Kidney epithelial cell (primary cell): ENCODE measurements around the gene CRACR2B. TPM values are rescaled to one million over a fixed set of nuclear protein-coding genes. Genes with fewer than 3 reads are reported as not detected.
A peak's percentile ranks its signal among the peaks of the same experiment; 100 is the strongest.

Experiments
- DNase-seq: peaks from one replicate; pipeline ENCODE4 v3.0.0-alpha.2; 2010; ENCODE audit warnings: low read depth
- H3K27me3 ChIP-seq: 2 replicates; pipeline ENCODE4 v1.6.0; 2011; ENCODE audit warnings: low read length; ENCODE audit not compliant: control insufficient read depth, insufficient read depth
- H3K36me3 ChIP-seq: 2 replicates; pipeline ENCODE4 v1.5.1; 2011; ENCODE audit warnings: low read length; ENCODE audit not compliant: control insufficient read depth, insufficient read depth
- H3K4me3 ChIP-seq: 2 replicates; pipeline ENCODE4 v1.5.1; 2011; ENCODE audit warnings: low read depth, mild to moderate bottlenecking, control low read depth, low read length
- CTCF ChIP-seq: IDR thresholded peaks from 2 replicates; pipeline ENCODE4 v1.5.1; 2011; ENCODE audit warnings: mild to moderate bottlenecking, moderate library complexity, low read length, control low read depth, inconsistent platforms; ENCODE audit not compliant: insufficient read depth, poor library complexity, severe bottlenecking
- total RNA-seq: library from RNA; depleted of rRNA; stranded (reverse); fragments of >200 nt; gene quantifications from 2 replicates; pipeline ENCODE4 v1.2.3, GENCODE V29; 2015

Gene CRACR2B
- total RNA-seq, 1 donor from 2014 or later, result 19.7 TPM

- DNase-seq, result no peak
- no peak for TF ChIP-seq CTCF
- no peaks in the 10 kb centered on the region for H3K27me3 ChIP-seq
- H3K4me3 ChIP-seq, result peak overlapping the region; percentile 85
- H3K36me3 ChIP-seq, result peaks cover 3% of the 10 kb centered on the region
These were observed 8.4 kb upstream of the CRACR2B start for GRCh38 chr11:819129-819931.

GRCh38 chr11:819943-820649 lies 7.6 kb upstream of the CRACR2B start:
- Histone ChIP-seq H3K4me3 (peak overlapping the region; percentile 85), H3K36me3 (peaks cover 3% of the 10 kb centered on the region), H3K27me3 (no peaks in the 10 kb centered on the region)
- no peak for TF ChIP-seq CTCF
- no peak for DNase-seq

- Histone ChIP-seq H3K27me3 (no peaks in the 10 kb centered on the region), H3K4me3 (peak overlapping the region; percentile 85), H3K36me3 (peaks cover 4% of the 10 kb centered on the region)
- no peak for TF ChIP-seq CTCF
- DNase-seq, result no peak
These were observed 6.8 kb upstream of the CRACR2B start for GRCh38 chr11:820655-821511.

- DNase-seq, result no peak
- H3K36me3 ChIP-seq, result peaks cover 4% of the 10 kb centered on the region
- no peak for TF ChIP-seq CTCF
- no peak overlapping the region for H3K4me3 ChIP-seq
- no peaks in the 10 kb centered on the region for H3K27me3 ChIP-seq
These were observed 6.0 kb upstream of the CRACR2B start for GRCh38 chr11:821512-822371.
